Ovary (tissue), 3 donors: Measurements from ENCODE around the gene WNT6.

ENCODE experiments used
- CTCF ChIP-seq, 3 donors: fragments of 450-650 bp in 2 of 3; fragments of 200-600 bp in 1 of 3; IDR thresholded peaks; one replicate each; pipeline versions ENCODE4 v1.5.1 to v1.8.0; 2016 to 2022; ENCODE audit warnings: antibody characterized with exemption in 3 of 3, mild to moderate bottlenecking in 1 of 3
- POLR2A ChIP-seq: fragments of 450-650 bp; IDR thresholded peaks from one replicate; pipeline ENCODE4 v1.6.1; 2017; ENCODE audit warnings: antibody characterized with exemption, mild to moderate bottlenecking, moderate library complexity
- donor health status: DM: no; HTN: no; CAD: no.

GRCh38 chr2:218861645-218862318 is 2.2 kb downstream of the WNT6 start:
- TF ChIP-seq CTCF (IDR thresholded peaks at IDR 0.05) (no peak), POLR2A (no peak)
